Activated gamma-delta T cell treated with anti-CD3 and anti-CD28 coated beads, Interleukin-2, amount 50 U/mL, for 16 hours (primary cell): Measurements from ENCODE around the gene EML3.
A peak's percentile ranks its signal among the peaks of the same experiment; 100 is the strongest.
"Not testable (repeated sequence)": the region's sequence is repeated elsewhere in the genome, so short reads cannot be mapped to it uniquely, and the experiment has no call there.

Experiments used
- DNase-seq: peaks from one replicate; pipeline ENCODE4 v3.0.0-alpha.2; 2020; ENCODE audit warnings: low read depth

EML3 gene

DNA sequence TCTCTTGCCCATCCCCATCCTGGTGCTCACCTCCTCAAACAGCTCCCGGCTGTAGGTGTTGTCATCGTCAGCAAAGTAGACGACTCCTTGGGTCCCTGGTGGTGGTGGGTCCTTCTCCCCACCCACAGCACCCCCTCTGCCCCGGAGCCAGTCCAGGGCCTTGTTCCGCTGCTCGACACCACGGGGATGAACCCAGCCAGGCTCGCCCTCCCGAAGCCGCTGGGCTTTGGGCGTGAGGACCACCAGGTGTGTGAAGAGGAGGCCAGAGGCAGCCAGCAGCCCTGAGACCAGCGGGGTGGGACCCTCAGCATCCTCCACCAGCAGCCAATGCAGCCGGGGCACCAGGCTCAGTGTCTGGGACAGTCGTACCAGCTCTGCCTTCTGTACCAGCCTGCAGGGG, 4.4 kb upstream of the EML3 start:
- DNase-seq: not testable (repeated sequence)

DNA sequence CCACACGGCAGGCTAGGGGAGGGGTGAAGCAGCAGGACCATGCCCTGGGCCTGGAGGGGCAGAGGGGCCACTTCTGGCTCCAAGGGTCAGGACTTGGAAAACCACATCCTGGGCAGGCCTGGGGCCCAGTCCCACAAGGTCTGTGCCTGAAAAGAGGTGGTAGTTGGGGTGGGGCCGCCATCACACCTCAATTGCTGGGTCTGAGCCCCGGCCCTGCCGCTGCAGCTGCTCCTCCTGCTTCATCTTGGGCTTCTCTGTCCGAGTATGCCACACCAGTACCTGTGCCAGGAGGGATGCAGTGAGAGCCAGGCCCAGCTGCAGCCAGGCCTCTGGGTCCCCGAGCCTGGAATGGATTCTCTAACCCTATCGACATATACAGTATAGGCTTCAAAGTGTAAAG, 2.9 kb upstream of the EML3 start:
- no peak for DNase-seq

DNA sequence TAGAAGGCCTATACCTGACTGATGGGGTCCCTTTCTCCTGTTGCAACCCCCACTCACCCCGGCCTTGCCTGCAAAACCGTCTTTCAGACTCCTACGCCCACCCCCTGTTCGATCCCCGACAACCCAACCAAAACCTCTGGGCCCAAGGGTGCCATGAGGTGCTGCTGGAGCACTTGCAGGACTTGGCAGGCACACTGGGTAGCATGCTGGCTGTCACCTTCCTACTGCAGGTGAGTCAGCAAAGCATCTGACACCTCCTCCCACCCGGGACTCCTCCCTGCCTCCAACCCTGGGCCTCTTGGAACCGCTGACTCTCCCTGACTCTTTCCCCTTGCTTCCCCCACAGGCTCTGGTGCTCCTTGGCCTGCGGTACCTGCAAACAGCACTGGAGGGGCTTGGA, 1.7 kb upstream of the EML3 start:
- DNase-seq: no peak

DNA sequence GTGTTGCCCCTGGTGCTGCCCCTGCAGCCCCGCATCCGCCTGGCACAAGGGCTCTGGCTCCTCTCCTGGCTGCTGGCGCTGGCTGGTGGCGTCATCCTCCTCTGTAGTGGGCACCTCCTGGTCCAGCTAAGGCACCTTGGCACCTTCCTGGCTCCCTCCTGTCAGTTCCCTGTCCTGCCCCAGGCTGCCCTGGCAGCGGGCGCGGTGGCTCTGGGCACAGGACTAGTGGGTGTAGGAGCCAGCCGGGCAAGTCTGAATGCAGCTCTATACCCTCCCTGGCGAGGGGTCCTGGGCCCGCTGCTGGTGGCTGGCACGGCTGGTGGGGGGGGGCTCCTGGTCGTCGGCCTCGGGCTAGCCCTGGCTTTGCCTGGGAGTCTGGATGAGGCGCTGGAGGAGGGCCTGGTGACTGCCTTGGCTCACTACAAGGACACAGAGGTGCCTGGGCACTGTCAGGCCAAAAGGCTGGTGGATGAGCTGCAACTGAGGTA, 760 bp upstream of the EML3 start:
- DNase-seq: no peak

DNA sequence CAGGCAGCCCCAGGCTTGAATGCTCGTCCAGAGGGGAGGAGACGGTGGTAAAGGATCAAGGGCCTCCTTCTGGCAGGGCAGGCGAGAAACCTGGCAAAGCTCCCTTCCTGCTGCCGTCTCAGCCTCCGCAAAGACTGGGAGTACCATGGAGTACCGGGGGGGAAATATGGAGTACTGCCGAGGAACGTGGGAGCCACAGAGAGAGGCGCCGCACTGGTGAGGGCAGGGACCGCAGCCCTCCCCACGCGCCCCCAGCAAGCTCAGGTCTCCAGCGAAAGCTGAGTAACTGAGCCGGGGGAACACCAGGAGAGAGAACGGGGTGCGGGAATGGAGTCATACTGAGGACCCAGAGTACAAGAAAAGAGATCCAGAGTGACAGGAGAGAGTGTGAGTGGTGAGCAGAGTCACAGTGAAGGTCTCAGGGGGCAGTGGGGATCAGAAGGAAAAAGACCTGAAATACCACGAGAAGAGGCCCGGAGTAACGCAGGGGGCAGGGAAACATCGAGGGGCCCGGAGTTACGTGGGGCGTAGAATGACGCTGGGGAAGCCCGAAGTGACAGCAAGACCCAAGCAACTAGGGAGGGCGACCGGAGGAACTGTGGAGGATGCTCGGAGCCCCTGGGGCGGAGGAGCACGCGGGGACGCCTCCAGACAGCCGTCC, 740 bp downstream of the EML3 start:
- no peak for DNase-seq

DNA sequence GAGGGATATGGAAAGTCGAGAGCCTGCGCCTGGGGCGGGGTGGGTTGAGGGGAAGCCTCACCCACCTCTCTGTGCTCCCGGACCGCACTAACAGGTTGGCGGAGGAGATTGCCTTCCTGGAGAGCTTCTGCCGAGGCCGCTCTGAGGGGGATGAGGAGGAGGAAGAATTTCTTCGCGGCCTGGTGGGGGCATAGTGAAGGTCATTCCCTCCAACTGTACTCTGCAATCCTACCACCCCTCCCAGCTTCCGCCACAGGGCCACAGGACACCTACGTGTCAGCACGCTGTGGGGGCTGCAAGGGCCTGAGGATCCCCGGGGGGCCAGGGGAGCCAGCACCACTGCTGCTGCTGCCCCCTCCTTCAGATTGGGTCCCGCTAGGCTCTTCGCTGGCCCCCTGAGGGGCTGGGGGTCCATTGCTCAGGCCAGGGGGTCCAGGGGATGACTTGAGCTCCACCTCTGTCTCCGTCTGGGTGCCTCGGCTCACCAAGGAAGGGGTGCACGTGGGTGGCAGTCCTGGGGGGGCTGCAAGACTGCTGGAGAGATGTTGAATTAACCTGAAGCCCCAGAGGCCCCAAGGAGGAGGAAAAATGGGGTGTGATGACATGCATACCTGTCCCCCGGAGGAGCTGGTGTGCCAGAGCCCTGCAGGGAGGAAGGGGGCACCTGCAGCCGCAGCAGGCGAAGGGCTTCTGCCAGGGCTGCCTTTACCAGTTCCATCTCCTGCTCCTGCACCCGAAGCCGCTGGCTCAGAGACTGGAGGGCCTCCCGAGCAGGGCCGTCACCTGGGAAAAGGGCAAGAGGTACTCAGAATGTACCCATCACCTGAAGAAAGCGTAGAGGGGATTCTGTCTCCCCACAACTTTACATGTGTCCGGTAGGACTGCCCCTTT, 1.5 kb downstream of the EML3 start:
- DNase-seq: no peak

DNA sequence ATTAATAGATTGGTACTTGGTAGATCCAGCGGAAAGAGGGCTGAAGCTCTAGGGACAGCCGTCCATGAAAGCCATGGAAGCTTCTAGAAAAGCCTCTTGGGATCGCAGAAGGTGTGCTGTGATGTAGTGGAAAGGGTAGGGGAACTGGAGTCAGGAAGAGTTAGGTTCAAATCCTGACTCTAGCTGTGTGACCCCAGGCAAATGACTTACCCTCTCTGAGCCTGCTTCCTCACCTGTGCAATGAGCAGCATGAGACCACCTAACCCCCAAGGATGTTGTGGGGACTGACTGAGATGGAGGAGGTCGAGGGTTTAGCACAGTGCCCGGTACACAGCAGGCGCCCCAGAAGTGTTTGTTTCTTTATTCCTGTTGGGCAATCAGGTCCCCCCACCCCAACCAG, 2.2 kb downstream of the EML3 start:
- DNase-seq: no peak

DNA sequence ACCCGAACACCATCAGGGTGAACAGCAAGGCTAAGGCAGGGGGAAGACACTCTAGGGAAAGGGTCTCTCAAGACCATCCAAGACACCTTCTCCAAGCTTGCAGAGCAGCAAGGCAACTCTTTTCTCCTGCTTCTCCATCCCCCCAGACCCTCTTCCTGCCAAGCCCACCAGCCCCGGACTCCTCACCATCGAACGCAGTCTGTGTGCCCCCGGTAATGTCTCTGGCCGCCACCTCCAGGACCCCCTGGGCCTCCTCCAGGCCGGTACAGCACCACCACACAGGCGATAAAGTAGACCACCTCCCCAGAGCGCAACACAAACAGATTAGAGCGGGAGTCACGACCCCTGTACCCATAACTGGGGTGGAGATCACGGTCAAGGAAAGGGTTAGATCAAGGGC, 3.8 kb downstream of the EML3 start:
- DNase-seq: no peak

DNA sequence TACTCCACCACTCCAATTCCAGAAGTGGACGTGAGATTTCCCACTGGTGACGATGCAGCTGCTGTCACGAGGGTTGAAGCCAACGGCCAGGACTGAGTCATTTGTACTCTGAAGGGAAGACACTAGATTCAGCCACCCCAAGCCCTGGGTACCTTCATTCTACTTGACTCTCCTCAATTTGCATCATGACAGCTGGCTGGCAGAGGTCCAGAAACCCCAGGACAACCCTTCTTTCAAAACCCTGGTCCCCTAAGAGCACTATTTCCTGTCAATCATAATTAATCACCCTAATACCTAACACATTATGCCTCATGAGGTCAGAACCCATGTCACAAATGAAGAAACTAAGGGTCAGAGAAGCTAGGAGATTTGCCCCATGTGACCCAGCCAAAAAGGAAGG, 4.9 kb downstream of the EML3 start:
- DNase-seq: no peak

DNA sequence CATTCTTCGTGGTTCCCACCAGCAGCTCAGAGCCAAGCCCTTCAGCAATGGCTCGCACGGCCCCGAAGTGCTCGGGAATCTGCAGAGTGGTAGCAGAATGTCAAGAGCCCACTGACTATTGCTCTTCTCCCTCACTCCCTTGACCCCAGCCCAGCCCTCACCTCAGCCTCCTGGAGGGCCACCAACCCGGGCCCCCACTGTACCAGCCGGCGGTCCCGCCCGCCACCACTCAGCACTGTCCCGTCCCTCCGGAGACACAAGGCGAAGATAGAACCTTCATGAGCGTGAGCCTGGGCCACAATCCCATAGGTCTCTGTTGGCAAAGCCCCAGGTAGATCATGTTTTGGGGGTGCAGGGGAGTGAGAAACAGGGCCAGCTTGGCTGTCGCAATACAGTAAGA, 6.7 kb downstream of the EML3 start:
- DNase-seq: no peak

DNA sequence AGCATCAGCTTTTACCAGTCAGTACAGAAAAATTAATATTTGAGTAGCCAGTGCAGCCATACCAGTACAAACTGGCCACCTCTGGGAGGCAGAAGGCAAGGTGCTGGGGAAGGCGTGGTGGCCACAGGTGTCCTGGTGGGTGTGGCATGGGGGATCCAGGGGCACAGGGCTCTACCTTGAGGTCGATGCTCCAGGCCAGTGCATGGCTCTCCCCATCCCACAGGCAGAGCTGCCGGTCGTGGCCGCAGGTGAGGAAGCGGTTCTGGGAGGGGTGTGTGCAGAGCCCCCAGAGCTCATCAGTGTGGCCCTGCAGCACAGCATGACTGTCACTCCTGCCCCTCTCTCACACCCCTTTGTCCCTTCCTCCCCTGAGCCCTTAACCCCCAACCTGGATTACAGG, 7.1 kb downstream of the EML3 start:
- no peak for DNase-seq

DNA sequence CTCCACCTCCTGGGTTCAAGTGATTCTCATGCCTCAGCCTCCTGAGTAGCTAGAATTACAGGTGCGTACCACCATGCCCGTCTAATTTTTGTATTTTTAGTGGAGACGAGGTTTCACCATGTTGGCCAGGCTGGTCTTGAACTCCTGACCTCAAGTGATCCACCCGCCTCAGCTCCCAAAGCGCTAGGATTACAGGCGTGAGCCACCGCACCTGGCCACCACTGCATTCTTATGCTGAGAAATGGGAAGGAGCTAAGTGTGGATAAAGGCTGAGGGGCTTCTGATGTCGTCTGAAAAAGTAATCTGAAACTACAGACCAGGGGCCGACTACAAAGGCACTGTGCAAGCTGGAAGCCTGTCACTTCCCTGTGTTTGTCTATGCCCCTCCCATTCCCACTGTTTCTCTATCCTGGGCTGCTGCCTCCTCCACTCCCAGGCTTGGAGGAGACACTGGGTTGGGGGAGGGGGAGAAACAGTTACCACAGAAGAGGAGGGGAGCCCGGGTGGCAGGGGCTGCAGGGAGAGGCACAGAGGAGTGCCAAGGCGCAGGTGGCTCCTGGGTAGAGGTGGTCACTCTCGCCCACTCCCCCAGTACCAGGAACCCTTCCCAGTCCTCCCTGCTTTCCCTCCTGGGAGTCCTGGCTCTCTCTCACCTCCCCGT, 8.0 kb downstream of the EML3 start:
- no peak for DNase-seq

DNA sequence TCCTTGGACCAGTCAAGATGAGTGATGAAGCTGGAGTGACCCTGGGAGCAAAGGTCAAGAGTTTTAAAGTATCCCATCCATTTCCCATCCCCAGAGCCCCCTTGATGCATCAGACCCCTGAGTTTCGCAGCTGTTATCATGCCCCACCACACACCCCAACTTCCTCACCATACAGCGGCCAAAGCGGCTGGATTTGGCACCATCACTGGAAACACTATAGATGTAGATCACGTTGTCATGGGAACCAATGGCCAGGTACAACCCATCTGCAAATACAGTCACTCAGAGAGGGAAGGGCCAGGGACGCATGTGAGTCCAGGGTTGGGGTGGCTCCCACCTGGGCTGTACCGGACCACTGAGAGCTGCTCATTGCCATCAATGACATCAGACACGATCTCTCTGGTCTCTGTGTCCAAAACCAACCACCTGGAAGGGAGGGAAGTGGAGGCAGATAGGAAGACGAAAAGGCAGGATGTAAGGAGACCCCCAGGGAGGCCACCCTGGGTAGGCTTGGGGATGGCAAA, 8.7 kb downstream of the EML3 start:
- DNase-seq: no peak

DNA sequence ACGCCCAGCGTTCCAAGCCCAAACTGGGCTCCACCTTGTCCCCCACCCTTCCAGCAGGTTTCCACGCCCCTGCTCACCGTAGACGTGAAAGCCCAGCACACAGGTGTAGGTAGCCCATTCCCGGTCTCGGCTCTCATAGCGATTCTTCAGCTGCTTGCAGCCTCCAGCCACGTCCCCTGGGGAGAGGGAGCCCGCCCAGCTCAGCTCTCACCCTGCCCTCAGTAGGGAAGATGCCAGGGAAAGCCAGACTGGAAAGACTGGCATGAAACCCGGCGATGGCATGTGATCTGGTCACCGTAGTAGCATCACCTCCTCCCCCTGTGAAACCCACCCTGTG, 9.5 kb downstream of the EML3 start:
- DNase-seq: no peak

DNA sequence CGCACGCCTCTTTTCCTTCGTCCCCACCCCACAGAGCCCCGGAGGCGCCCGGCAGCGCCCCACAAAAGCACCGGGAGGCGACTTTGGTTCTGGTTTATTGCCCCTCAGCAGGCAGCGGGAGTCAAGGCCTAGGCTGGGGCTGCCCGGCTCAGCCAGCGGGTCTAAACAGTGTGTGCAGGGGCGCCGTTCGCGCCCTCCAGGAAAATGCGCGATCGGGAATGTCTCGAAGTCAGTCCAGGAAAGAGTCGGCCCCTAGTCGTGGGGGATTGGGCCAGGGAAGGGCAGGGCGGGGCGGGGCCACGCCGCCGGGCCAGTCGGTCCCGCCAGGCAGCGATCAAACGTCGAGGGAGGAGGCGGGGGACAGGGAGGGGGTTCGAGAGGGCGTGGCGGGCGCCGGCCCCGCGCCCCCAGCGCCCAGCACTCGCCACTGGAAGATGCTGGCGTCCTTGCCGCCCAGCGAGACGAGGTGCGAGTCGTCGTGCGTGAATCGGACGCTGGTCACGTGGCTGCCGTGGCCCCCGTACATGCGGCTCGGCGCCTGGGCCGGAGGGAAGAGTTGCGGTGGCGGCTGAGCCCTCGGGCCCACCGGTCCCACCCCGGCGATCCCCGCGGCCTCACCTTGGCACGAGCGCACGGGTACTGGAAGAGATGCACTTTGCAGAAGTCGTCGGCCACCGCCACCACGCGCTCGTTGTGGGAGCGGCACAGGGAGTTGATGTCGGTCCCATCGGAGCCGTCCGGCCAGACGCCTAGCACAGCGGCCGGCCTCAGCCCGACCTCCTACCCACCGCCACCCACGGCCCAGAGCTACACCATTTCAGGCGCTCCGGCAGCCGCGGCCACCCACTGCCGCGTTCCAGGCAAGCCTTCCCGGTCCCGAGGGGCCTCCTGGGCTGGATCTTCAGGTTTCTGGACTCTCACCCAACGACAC, 10.2 kb downstream of the EML3 start:
- DNase-seq: no peak

DNA sequence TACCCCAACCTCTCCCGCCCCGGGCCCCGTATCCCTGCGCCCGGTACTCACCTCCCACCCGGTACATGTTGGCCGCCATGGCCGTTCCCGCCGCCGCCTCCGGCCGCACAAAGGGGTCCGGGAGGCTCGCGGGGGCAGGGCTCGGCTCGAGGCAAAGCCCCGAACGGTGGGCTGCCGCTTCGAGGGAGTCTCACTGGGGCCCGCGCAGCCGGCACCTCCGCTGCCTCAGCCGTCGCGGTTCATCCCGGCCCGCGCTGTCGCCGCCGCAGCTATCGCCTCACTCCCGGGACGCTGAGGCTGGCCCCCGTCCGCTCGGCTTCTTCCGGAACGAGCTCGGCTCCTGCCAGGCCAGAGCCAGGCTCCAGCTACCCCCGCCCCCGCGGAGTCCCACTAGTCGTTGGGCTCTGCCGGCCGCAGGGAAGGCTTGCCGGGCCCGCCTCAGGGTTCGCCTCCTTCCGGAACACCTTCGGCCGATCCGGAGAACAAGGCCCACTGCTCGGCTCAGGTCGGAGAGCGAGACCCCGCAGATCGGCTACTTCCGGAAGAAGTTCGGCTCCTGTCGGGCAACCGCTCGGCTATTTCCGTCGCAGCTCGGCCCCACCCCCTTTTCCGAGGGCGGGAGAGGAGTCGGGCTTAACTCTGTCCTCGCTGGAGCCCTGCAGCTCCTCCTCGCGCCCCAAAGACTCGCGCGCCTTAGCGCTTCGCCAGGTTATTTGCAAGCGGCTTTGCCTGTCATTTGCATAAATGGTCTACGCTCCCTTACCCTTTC, 11.0 kb downstream of the EML3 start, which contains the start of gene MTA2:
Gene MTA2 (minus strand): TSS at position 494 of the 769 bp plus-strand sequence. CDS start 415 bp downstream, at position 79.
- peak; percentile 99 for DNase-seq

DNA sequence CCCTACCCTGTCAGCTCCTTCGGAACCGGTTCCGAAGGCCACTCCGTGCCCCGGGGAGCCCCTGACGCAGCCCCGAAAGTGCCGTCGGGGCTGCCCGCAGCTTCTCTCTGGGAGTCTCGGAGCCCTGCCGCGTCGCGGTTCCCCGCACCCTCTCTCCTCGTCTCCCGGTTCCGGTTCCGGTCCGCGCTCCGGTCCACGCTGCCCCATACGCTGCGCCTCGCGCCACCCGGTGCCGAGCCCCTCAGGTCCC, 11.5 kb downstream of the EML3 start:
- DNase-seq: peak; percentile 24

DNA sequence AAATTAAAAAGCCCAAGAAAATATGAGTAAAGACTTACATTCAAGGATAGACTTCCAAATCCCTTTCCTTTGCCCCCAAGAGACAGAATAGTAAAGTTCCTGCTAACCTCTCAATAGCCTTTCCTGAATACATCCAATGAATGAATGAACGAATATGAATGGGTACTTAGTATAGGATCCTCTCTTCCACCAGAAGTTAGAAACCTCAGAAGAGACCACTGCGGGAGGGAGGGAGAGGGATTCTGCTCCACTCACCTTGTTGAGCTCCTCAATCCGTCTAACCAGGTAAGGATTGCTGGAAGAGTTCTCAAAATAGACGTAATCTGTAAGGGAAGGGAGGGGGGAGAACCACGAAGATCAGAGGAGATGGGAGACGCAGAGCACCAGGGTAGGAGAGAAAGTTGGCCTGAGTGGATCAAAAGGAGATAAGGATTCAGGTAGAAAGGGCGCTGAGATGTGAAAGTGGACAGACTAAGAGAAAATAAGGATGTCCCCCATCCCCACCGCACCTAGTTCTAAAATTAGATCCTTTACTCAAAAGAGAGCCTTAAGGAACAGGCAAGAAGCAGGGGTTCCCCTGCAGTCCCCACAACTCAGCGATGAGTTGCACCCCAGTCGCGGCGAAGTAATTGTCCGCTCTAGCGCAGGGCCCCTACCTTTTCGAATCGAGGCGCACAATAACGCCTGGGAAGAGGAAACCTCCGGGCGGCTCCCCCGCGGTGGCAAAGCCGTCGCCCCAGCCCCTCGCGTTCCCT, 12.0 kb downstream of the EML3 start:
- no peak for DNase-seq

DNA sequence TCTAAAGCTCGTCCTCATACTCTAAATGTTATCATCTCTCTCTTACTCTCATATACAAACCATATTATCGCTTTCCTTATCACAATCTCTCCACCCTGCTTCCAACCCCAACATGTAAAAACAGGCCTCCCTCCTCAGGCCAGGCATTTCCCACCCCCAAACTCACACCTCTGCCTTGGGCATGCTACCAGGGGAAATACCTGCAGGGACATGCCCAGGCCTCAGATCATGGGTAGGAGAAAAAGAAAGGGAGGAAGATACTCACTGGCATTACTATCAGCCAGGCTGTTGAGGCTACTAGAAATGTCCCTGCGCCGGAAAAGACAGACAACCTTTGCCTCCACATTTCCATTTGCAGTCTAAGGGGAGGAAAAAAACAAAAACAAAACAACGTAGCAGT, 12.7 kb downstream of the EML3 start:
- DNase-seq: no peak

DNA sequence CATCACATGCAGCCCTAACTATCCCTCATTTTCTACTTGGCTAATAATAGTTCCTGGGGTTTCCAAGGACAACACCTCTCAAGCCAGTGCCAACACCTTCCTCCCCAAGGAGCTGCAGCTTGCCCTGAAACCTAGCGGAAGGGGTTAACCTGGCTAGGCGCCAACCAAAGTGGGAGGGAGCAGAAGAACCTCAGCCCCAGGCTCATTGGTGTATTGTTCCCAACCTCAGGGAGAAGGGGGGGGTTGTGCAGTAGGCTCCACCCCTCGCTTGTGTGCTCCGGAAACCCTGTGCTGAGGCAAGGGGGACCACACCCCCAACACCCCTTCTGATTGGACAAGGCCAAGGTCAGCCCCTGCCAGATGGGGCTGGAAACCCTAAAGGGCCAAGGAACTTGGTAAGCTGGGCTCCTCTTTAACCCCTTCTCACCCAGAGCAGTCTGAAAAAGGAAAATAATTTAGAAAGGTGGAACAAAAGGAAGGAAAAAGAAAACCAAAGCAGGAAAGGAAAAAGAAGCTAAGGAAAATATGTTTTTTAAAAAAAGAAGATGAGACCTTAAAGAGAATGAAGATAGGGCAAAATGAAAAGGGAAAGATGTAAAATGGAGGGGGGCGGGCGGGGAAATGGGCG, 13.4 kb downstream of the EML3 start:
- peak; percentile 93 for DNase-seq
